22Rv1 (cell line): ENCODE measurements around the gene TBC1D32.
A peak's percentile ranks its signal among the peaks of the same experiment; 100 is the strongest.
"Not testable (repeated sequence)": the region's sequence is repeated elsewhere in the genome, so short reads cannot be mapped to it uniquely, and the experiment has no call there.

Experiments
- H3K27ac ChIP-seq: fragments of 450-650 bp; 2 replicates; pipeline ENCODE4 v1.5.1; 2017
- ZFX ChIP-seq: fragments of 450-650 bp; IDR thresholded peaks from 2 replicates; pipeline ENCODE4 v1.6.1; 2017; ENCODE audit warnings: antibody characterized with exemption, borderline replicate concordance
- TF ChIP-seq, protein P1 (sequence below): fragments of 450-650 bp; IDR thresholded peaks from 2 replicates; pipeline ENCODE4 v1.5.1; 2017; ENCODE audit warnings: mild to moderate bottlenecking

TBC1D32 gene, protein sequence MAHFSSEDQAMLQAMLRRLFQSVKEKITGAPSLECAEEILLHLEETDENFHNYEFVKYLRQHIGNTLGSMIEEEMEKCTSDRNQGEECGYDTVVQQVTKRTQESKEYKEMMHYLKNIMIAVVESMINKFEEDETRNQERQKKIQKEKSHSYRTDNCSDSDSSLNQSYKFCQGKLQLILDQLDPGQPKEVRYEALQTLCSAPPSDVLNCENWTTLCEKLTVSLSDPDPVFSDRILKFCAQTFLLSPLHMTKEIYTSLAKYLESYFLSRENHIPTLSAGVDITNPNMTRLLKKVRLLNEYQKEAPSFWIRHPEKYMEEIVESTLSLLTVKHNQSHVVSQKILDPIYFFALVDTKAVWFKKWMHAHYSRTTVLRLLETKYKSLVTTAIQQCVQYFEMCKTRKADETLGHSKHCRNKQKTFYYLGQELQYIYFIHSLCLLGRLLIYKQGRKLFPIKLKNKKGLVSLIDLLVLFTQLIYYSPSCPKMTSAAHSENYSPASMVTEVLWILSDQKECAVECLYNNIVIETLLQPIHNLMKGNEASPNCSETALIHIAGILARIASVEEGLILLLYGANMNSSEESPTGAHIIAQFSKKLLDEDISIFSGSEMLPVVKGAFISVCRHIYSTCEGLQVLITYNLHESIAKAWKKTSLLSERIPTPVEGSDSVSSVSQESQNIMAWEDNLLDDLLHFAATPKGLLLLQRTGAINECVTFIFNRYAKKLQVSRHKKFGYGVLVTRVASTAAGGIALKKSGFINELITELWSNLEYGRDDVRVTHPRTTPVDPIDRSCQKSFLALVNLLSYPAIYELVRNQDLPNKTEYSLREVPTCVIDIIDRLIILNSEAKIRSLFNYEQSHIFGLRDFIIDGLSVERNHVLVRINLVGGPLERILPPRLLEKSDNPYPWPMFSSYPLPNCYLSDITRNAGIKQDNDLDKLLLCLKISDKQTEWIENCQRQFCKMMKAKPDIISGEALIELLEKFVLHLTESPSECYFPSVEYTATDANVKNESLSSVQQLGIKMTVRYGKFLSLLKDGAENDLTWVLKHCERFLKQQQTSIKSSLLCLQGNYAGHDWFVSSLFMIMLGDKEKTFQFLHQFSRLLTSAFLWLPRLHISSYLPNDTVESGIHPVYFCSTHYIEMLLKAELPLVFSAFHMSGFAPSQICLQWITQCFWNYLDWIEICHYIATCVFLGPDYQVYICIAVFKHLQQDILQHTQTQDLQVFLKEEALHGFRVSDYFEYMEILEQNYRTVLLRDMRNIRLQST

DNA sequence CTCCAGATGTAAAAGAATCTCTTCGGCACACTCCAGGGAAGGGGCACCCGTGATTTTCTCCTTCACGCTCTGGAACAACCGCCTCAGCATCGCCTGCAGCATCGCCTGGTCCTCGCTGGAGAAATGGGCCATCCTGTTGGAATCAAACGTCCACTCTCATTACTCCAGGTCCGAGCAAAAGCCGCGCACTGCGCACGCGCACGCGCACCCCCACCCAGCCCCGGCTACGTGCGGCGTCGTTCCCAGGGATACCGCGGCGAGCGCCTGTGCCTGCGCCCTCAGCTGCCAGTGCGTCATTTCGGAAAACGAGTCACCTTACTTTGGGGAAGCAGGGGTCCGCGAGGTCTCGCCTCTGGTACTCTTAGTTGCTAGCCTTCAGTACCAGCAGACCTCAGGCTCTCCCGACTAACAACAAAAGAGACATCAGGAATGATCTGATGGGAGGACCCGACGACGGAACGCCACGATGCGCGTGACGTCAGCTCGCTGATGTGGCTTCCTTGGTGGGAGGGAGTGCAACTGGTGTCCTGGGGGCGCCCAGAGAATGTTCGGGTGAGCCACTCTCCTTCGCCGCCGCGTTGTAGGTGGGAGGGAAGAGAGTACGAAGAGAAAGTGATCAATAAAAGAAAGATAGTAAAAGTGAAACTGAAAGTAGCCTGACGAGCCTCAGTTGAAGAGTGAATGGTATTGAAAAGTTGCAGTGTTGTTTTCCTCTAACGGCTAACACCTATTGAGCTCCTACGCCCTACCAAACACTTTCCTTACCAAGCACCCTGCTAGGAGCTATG, at the start of gene TBC1D32:
Gene TBC1D32, minus strand, starts transcription at position 182 of the 788 bp plus-strand sequence. Its CDS starts 50 bp downstream, at position 132.
- H3K27ac ChIP-seq: peak within 1 kb of the TSS; percentile 80
- TF ChIP-seq ZFX: no peak
- TF ChIP-seq, protein P1, sequence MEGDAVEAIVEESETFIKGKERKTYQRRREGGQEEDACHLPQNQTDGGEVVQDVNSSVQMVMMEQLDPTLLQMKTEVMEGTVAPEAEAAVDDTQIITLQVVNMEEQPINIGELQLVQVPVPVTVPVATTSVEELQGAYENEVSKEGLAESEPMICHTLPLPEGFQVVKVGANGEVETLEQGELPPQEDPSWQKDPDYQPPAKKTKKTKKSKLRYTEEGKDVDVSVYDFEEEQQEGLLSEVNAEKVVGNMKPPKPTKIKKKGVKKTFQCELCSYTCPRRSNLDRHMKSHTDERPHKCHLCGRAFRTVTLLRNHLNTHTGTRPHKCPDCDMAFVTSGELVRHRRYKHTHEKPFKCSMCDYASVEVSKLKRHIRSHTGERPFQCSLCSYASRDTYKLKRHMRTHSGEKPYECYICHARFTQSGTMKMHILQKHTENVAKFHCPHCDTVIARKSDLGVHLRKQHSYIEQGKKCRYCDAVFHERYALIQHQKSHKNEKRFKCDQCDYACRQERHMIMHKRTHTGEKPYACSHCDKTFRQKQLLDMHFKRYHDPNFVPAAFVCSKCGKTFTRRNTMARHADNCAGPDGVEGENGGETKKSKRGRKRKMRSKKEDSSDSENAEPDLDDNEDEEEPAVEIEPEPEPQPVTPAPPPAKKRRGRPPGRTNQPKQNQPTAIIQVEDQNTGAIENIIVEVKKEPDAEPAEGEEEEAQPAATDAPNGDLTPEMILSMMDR: no peak

DNA sequence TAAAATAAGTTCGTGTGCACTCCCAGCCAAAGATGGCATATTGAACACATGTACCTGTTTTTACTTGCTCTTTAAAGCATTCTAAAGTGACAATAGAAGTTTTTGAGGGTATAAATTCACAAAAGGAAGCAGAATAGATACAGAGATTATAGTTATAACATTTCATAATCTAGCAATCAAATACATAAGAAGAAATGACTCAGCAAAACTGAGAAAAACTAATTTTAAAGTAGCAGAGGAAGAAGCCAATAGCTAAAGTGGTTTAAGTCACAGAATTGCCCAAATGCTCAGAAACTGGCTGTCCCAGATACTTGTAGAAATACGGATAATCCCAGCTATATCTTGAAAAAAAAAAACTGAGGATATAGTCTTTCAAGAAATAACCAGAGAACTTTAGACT, 49.2 kb upstream of the TBC1D32 start:
- no peak overlapping the region for H3K27ac ChIP-seq
- TF ChIP-seq, protein P1: no peak
- no peak for TF ChIP-seq ZFX

DNA sequence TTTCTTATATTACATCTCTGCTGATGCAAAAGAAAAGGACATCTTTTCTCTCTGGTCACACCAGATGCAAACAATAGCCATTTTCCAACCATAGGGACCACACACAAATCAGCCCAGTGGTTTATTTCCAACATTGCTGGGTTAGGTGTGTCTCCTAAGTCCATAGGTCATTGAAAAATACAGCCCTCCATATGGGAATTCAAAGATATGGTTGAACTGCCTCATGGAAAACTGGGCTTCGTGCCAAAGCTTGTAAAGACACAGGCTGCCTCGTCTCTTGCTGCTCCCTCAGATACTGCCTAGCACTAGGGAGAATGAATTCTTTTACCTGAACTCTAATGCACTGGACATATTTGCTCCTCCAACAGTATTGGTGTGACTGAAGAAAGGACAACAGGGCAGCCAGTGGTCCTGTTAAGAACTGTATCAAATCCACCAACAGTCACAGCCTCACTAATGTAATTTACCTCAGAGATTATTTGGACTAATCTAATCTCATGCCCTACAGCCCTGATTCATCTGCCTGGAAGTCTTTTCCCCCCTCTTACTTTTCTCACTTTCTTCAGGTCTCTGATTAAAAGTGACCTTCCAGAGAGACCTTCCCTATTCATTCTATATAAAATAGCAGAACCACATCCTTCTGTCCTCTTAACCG, 48.3 kb upstream of the TBC1D32 start:
- no peak overlapping the region for H3K27ac ChIP-seq
- no peak for TF ChIP-seq ZFX
- TF ChIP-seq, protein P1: no peak

DNA sequence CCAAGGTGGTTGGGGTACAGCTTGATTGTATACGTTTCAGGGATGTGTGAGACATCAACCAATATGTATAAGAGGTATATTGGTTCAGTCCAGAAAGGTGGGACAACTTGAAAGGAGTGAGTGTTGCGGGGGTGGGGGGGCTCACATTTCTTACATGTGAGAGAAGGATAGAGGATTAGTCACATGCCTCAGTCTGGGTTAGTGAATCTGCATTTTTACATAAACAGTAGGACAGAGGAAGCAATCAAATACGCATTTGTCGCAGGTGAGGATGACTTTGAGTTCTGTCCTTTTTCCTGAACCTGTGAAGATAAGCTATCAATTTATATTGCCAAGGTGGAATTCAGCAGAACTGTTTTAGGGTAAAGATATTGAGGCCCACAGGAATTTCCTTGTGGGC, 42.1 kb upstream of the TBC1D32 start:
- TF ChIP-seq, protein P1: no peak
- no peak for TF ChIP-seq ZFX
- H3K27ac ChIP-seq: no peak overlapping the region

DNA sequence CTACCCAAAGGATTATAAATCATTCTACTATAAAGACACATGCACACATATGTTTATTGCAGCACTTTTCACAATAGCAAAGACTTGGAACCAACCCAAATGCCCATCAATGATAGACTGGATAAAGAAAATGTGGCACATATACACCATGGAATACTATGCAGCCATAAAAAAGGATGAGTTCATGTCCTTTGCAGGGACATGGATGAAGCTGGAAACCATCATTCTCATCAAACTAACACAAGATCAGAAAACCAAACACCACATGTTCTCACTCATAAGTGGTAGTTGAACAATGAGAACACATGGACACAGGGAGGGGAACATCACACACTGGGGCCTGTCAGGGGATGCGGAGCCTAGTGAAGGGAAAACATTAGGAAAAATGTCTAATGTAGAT, 39.9 kb upstream of the TBC1D32 start:
- not testable (repeated sequence) for H3K27ac ChIP-seq

DNA sequence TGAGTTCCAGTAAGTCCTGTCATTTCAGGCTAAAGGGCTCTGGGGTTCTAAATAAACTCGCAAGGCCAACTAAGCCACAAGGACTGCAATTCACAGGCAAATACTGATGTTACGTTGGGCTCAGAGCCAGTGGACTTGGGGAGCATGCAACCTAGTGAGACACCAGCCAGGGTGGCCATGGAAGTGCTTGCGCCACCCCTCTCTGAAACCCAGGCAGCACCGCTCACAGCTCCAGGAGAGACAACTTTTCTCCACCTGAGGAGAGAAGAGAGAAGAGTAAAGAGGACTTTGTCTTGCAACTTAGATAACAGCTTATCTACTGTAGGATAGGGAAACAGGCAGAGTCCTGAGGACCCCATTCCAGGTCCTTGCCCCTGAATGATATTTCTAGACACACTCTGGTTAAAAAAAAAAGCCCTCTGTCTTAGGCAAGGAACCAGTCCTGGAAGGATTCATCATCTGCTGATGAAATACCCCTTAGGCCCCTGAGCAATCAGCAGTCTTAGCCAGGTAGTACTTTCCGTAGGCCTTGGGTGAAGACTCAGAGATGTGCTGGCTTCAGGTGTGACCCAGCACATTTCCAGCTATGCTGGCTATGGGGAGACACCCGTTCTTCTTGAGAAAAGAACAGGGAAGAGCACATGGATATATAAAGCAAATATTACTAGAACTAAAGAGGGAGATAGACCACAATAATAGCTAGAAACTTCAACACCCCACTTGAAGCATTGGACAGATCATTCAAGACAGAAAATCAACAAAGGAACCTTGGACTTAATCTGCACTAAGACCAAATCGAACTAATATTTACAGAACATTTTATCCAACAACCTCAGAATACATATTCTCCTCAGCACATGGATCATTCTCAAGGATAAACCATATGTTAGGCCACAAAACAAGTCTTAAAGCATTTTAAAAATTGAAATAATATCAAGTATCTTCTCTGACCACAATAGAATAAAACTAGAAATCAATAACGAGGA, 31.5 kb upstream of the TBC1D32 start:
- TF ChIP-seq, protein P1: no peak
- TF ChIP-seq ZFX: no peak
- no peak overlapping the region for H3K27ac ChIP-seq
